IMR-90 (cell line): ENCODE results near the gene NOS2. TPM values are rescaled to one million over a fixed set of nuclear protein-coding genes. Genes with fewer than 3 reads are reported as not detected.

Experiments
- ATAC-seq: fragments of 200-7000 bp; cut with Tn5 transposase; 2 replicates; pipeline ENCODE4 v1.9.1; 2020; ENCODE audit warnings: low read depth, mild to moderate bottlenecking, moderate library complexity
- BruUV-seq: library from RNA; stranded (reverse); fragments of 400-500 nt; replicated peaks from 2 replicates; lab custom pipeline; 2021; lab: Mats Ljungman, UMichigan
- CTCF ChIA-PET: fragments of 300-600 bp; formaldehyde crosslinking; extraction: SDS; loops from one replicate; lab custom pipeline; 2021; ENCODE audit warnings: antibody characterized with exemption; lab: Yijun Ruan, JAX
- POLR2A ChIA-PET: fragments of 300-600 bp; sonication (Branson Sonifier 250); formaldehyde crosslinking; loops from one replicate; lab custom pipeline; 2022; ENCODE audit warnings: antibody characterized with exemption; ENCODE audit not compliant: unreplicated experiment; lab: Charles Lee
- DNase-seq: peaks from one replicate; pipeline ENCODE4 v3.0.0; 2013
- H2AFZ ChIP-seq: replicated peaks from 2 replicates; pipeline ENCODE3; 2013; ENCODE audit warnings: low read length, mild to moderate bottlenecking; ENCODE audit not compliant: poor library complexity
- H2AK5ac ChIP-seq: 2 replicates; pipeline ENCODE4 v1.6.1; 2013; ENCODE audit warnings: low read depth, low read length, inconsistent platforms
- H2AK9ac ChIP-seq: replicated peaks from 2 replicates; pipeline ENCODE3; 2013; ENCODE audit warnings: mild to moderate bottlenecking, low read depth, low read length, moderate library complexity; ENCODE audit not compliant: poor library complexity
- H2BK120ac ChIP-seq: 2 replicates; pipeline ENCODE4 v1.6.1; 2013; ENCODE audit warnings: low read depth, low read length, inconsistent platforms
- H2BK15ac ChIP-seq: 3 replicates; pipeline ENCODE4 v1.6.1; 2013; ENCODE audit warnings: low read depth, low read length, inconsistent platforms
- H2BK20ac ChIP-seq: 2 replicates; pipeline ENCODE4 v1.6.1; 2013; ENCODE audit warnings: low read depth, mild to moderate bottlenecking, inconsistent platforms, low read length, moderate library complexity
- H2BK5ac ChIP-seq: 2 replicates; pipeline ENCODE4 v1.6.1; 2013; ENCODE audit warnings: mild to moderate bottlenecking, low read depth, low read length, inconsistent platforms; ENCODE audit not compliant: poor library complexity, severe bottlenecking
- H3K14ac ChIP-seq: replicated peaks from 2 replicates; pipeline ENCODE4 v1.6.1; 2013; ENCODE audit warnings: low read depth, low read length, inconsistent platforms
- H3K18ac ChIP-seq: 2 replicates; pipeline ENCODE4 v1.6.1; 2013; ENCODE audit warnings: low read depth, low read length, control low read depth
- H3K23ac ChIP-seq: 2 replicates; pipeline ENCODE4 v1.6.1; 2013; ENCODE audit warnings: low read depth, low read length, inconsistent platforms
- H3K27ac ChIP-seq: 2 replicates; pipeline ENCODE4 v1.5.1; 2013; ENCODE audit warnings: mild to moderate bottlenecking, control low read depth, low read length; ENCODE audit not compliant: insufficient read depth
- H3K27me3 ChIP-seq: 2 replicates; pipeline ENCODE4 v1.6.1; 2013; ENCODE audit warnings: low read length; ENCODE audit not compliant: control insufficient read depth, insufficient read depth
- H3K36me3 ChIP-seq: 2 replicates; pipeline ENCODE4 v1.6.1; 2013; ENCODE audit warnings: low read length, mixed read lengths; ENCODE audit not compliant: control insufficient read depth, insufficient read depth
- H3K4ac ChIP-seq: 2 replicates; pipeline ENCODE4 v1.6.1; 2013; ENCODE audit warnings: low read depth, low read length, inconsistent platforms
- H3K4me1 ChIP-seq: 2 replicates; pipeline ENCODE4 v1.6.1; 2013; ENCODE audit warnings: low read length, mixed read lengths; ENCODE audit not compliant: control insufficient read depth, insufficient read depth
- H3K4me2 ChIP-seq: 2 replicates; pipeline ENCODE4 v1.6.1; 2013; ENCODE audit warnings: low read depth, mild to moderate bottlenecking, control low read depth, low read length, moderate library complexity
- H3K4me3 ChIP-seq: 2 replicates; pipeline ENCODE4 v1.5.1; 2013; ENCODE audit warnings: low read depth, mild to moderate bottlenecking, control low read depth, low read length, moderate library complexity; ENCODE audit not compliant: insufficient read depth
- H3K56ac ChIP-seq: 2 replicates; pipeline ENCODE4 v1.6.1; 2013; ENCODE audit warnings: low read length, inconsistent platforms; ENCODE audit not compliant: insufficient read depth; ENCODE audit errors: extremely low read depth
- H3K79me1 ChIP-seq, 2 experiments: 2 replicates each; pipeline ENCODE4 v1.6.1; 2013; ENCODE audit warnings: low read length in 2 of 2, inconsistent platforms in 1 of 2, low read depth in 1 of 2
- H3K9ac ChIP-seq: 2 replicates; pipeline ENCODE4 v1.6.1; 2013; ENCODE audit warnings: low read depth, low read length, control low read depth
- H3K9me1 ChIP-seq: 2 replicates; pipeline ENCODE4 v1.6.1; 2013; ENCODE audit warnings: low read length, inconsistent platforms; ENCODE audit not compliant: insufficient read depth
- H3K9me3 ChIP-seq: 2 replicates; pipeline ENCODE4 v1.6.1; 2013; ENCODE audit warnings: low read length; ENCODE audit not compliant: control insufficient read depth, insufficient read depth
- H4K20me1 ChIP-seq: 2 replicates; pipeline ENCODE4 v1.6.1; 2013; ENCODE audit warnings: low read length, inconsistent platforms; ENCODE audit not compliant: insufficient read depth
- H4K5ac ChIP-seq: 2 replicates; pipeline ENCODE4 v1.6.1; 2013; ENCODE audit warnings: mild to moderate bottlenecking, low read depth, low read length, control low read depth
- H4K8ac ChIP-seq, 2 experiments: 2 replicates each; pipeline ENCODE4 v1.6.1; 2013; ENCODE audit warnings: low read depth in 2 of 2, low read length in 2 of 2, control low read depth in 1 of 2, inconsistent platforms in 1 of 2
- H4K91ac ChIP-seq: 2 replicates; pipeline ENCODE4 v1.6.1; 2013; ENCODE audit warnings: low read depth, low read length, inconsistent platforms; ENCODE audit not compliant: insufficient read depth
- MXI1 ChIP-seq: IDR thresholded peaks from 2 replicates; pipeline ENCODE4 v1.6.1; 2012; ENCODE audit warnings: low read depth, mild to moderate bottlenecking, low read length, moderate library complexity, borderline replicate concordance
- RCOR1 ChIP-seq: IDR thresholded peaks from 2 replicates; pipeline ENCODE4 v1.6.1; 2012; ENCODE audit warnings: mild to moderate bottlenecking, low read length, improper control_type of control experiment; ENCODE audit not compliant: insufficient replicate concordance
- WGBS, 2 experiments: methylation state at CpG; one replicate each; pipeline versions ENCODE4 v1.1.5 to v1.1.7; 2013; ENCODE audit warnings: missing lambda C conversion rate in 2 of 2; ENCODE audit not compliant: insufficient read length in 1 of 2; ENCODE audit errors: extremely low coverage in 2 of 2; 5-methylcytosine and 5-hydroxymethylcytosine counted together
- dilution Hi-C: fragments of 300-500 bp; cut with HindIII; formaldehyde crosslinking; loops from one replicate; pipeline ENCODE4 v1.14.3; 2018; ENCODE audit warnings: low sequenced_read_pairs; ENCODE audit not compliant: unreplicated experiment
- in situ Hi-C: fragments of 300-500 bp; cut with MboI; formaldehyde crosslinking; loops from 3 replicates; pipeline ENCODE4 v1.14.3; 2019; ENCODE audit warnings: low sequenced_read_pairs, inconsistent platforms, mixed read lengths
- intact Hi-C: fragments of 100-400 bp; cut with micrococcal nuclease; formaldehyde crosslinking; loops from 2 replicates; pipeline ENCODE4 v1.10.0; 2022
- polyA plus RNA-seq, 3 experiments: library from polyadenylated mRNA; depleted of rRNA; stranded (reverse); fragments of >200 nt; gene quantifications; 2 replicates each; pipeline ENCODE4 v1.2.3, GENCODE V29; 2012; ENCODE audit warnings: low replicate concordance in 1 of 3
- total RNA-seq: library from RNA; depleted of rRNA; stranded (reverse); fragments of >200 nt; gene quantifications from 2 replicates; pipeline ENCODE4 v1.2.3, GENCODE V29; 2012
- TF ChIP-seq, protein P1 (sequence below): fragments of 150-350 bp; IDR thresholded peaks from 2 replicates; pipeline ENCODE4 v1.6.1; 2017; ENCODE audit warnings: mild to moderate bottlenecking, antibody characterized with exemption, low read length, low read depth
- TF ChIP-seq, protein P2 (sequence below): fragments of 150-350 bp; IDR thresholded peaks from 2 replicates; pipeline ENCODE4 v1.6.1; 2016; ENCODE audit warnings: low read depth, mild to moderate bottlenecking, low read length, moderate library complexity, borderline replicate concordance

Gene NOS2
- total and polyA plus RNA-seq, 2 of the 4 experiments (the other 2 are of a cell fraction) = under 0.01 TPM; not detected in 1

DNA sequence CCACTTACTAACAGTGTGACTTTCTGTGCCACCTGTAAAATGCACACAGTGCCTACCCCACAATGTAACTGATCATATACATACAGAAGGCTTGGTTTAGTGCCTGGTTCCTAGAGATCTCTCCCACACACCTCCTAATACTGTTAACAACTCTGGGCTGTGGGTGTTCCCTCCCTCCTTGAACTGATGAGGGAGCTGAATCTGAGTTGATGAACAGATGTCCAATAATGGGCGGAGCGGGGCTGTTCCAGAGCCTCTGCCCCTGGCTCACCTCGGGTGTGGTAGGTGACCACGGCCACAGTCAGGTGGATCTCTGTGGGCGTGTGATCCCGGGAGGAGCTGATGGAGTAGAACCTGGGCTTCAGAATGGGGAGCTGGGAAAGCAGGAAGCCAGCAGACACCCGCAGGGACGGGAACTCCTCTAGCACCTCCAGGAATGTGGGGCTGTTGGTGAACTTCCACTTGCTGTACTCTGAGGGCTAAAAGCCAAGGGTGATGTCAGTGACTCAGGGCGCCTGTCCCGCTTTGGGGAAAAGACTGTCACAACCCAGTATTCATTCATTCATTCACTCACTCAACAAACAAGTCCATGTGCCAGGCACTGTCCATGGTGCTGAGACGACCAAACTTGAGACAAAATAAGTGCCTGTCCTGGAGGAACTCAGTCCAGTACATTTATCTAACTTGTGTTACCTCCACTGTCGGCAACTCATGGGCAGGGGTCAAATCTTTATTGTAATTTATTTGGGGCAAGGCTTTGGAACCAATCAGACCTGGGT is 37.6 kb downstream of the NOS2 start:
- in situ Hi-C loops (loop anchor here (5.0 to 25.0 kb wide), 2 partner anchors 120 to 525 kb away; no protein-coding TSS in a partner anchor), dilution Hi-C loops (no loop called here), intact Hi-C loops (no loop called here)
- WGBS, 2 experiments = 100% methylated on average over 1 of the region's 12 CpGs; no CpG with 5 or more reads in 1 of the 2 experiments
- no TSS peak for BruUV-seq
- Histone ChIP-seq H3K27me3 (no peaks in the 10 kb centered on the region; the same call in 1 of the 2 replicates), H2BK120ac (no peak overlapping the region), H3K4me1 (no peaks in the 10 kb centered on the region), H3K79me1 (no peaks in the 10 kb centered on the region), H3K4ac (no peak overlapping the region), H2AFZ (no peak overlapping the region), H3K56ac (no peak overlapping the region), H2BK20ac (no peak overlapping the region), H4K8ac (no peak overlapping the region), H4K91ac (no peak overlapping the region), H3K4me2 (no peak overlapping the region), H2AK5ac (no peak overlapping the region), H4K20me1 (no peaks in the 10 kb centered on the region; the same call in 1 of the 2 replicates), H3K23ac (no peak overlapping the region), H2BK15ac (no peak overlapping the region), H2BK5ac (no peak overlapping the region), H4K5ac (no peak overlapping the region), H2AK9ac (no peak overlapping the region), H3K9me3 (no peaks in the 10 kb centered on the region), H3K14ac (no peak overlapping the region), H3K36me3 (no peaks in the 10 kb centered on the region), H3K9ac (no peak overlapping the region), H3K27ac (no peak overlapping the region), H3K4me3 (no peak overlapping the region), H3K9me1 (no peaks in the 10 kb centered on the region), H3K18ac (no peak overlapping the region)
- TF ChIP-seq, protein P1, sequence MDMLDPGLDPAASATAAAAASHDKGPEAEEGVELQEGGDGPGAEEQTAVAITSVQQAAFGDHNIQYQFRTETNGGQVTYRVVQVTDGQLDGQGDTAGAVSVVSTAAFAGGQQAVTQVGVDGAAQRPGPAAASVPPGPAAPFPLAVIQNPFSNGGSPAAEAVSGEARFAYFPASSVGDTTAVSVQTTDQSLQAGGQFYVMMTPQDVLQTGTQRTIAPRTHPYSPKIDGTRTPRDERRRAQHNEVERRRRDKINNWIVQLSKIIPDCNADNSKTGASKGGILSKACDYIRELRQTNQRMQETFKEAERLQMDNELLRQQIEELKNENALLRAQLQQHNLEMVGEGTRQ = no peak
- TF ChIP-seq, protein P2, sequence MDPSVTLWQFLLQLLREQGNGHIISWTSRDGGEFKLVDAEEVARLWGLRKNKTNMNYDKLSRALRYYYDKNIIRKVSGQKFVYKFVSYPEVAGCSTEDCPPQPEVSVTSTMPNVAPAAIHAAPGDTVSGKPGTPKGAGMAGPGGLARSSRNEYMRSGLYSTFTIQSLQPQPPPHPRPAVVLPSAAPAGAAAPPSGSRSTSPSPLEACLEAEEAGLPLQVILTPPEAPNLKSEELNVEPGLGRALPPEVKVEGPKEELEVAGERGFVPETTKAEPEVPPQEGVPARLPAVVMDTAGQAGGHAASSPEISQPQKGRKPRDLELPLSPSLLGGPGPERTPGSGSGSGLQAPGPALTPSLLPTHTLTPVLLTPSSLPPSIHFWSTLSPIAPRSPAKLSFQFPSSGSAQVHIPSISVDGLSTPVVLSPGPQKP = no peak
- TF ChIP-seq RCOR1 (no peak), MXI1 (peak; percentile 78; the same call in 1 of the 2 replicates)
- CTCF ChIA-PET = interaction anchor here (4.2 kb wide), 1 partner anchor 117 kb away, joined by 32 read pairs; no protein-coding TSS in a partner anchor
- DNase-seq (peak; percentile 37), ATAC-seq (no peak)
- POLR2A ChIA-PET = no interaction called here
